Measurements from ENCODE around the gene WDPCP.

DNA sequence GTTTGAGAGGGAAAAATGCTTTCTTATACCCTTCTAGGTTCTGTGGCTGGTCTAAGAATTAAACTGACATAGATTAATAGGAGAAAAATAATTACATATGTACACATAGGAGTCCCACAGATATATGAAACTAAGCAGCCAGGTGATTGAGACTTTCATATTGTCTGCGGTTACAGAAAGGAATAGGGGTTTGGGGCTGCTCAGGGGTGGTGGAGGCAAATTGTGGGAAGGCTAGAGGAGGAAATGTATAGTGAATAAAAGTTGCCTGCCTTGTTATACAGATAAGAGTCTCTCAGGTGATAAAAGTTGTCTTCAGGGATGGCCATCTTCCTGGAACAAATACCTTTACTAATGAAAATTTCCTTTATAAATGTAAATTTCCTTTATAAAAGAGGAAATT is 29.1 kb upstream of the WDPCP start:
- TF ChIP-seq, protein P1, sequence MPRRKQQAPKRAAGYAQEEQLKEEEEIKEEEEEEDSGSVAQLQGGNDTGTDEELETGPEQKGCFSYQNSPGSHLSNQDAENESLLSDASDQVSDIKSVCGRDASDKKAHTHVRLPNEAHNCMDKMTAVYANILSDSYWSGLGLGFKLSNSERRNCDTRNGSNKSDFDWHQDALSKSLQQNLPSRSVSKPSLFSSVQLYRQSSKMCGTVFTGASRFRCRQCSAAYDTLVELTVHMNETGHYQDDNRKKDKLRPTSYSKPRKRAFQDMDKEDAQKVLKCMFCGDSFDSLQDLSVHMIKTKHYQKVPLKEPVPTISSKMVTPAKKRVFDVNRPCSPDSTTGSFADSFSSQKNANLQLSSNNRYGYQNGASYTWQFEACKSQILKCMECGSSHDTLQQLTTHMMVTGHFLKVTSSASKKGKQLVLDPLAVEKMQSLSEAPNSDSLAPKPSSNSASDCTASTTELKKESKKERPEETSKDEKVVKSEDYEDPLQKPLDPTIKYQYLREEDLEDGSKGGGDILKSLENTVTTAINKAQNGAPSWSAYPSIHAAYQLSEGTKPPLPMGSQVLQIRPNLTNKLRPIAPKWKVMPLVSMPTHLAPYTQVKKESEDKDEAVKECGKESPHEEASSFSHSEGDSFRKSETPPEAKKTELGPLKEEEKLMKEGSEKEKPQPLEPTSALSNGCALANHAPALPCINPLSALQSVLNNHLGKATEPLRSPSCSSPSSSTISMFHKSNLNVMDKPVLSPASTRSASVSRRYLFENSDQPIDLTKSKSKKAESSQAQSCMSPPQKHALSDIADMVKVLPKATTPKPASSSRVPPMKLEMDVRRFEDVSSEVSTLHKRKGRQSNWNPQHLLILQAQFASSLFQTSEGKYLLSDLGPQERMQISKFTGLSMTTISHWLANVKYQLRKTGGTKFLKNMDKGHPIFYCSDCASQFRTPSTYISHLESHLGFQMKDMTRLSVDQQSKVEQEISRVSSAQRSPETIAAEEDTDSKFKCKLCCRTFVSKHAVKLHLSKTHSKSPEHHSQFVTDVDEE (CRISPR knock-in tag; IDR thresholded peaks at IDR 0.05): no peak
- TF ChIP-seq, protein P2, sequence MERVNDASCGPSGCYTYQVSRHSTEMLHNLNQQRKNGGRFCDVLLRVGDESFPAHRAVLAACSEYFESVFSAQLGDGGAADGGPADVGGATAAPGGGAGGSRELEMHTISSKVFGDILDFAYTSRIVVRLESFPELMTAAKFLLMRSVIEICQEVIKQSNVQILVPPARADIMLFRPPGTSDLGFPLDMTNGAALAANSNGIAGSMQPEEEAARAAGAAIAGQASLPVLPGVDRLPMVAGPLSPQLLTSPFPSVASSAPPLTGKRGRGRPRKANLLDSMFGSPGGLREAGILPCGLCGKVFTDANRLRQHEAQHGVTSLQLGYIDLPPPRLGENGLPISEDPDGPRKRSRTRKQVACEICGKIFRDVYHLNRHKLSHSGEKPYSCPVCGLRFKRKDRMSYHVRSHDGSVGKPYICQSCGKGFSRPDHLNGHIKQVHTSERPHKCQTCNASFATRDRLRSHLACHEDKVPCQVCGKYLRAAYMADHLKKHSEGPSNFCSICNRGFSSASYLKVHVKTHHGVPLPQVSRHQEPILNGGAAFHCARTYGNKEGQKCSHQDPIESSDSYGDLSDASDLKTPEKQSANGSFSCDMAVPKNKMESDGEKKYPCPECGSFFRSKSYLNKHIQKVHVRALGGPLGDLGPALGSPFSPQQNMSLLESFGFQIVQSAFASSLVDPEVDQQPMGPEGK (CRISPR knock-in tag; IDR thresholded peaks at IDR 0.05; ENCODE audit: borderline replicate concordance): no peak
- no peak for TF ChIP-seq TCF4 (CRISPR knock-in tag; IDR thresholded peaks at IDR 0.05; ENCODE audit: borderline replicate concordance)
- TF ChIP-seq ZFP30 (CRISPR knock-in tag; IDR thresholded peaks at IDR 0.05): no peak
- TF ChIP-seq ESRRG (CRISPR knock-in tag; IDR thresholded peaks at IDR 0.05): no peak
- no peak for TF ChIP-seq ZNF565 (CRISPR knock-in tag; conservative IDR thresholded peaks at IDR 0.05; ENCODE audit: low read depth)
- TF ChIP-seq PPARA (CRISPR knock-in tag; IDR thresholded peaks at IDR 0.05; ENCODE audit: borderline replicate concordance): no peak
- no peak for TF ChIP-seq CSDC2 (CRISPR knock-in tag; IDR thresholded peaks at IDR 0.05)
- TF ChIP-seq ZNF70 (CRISPR knock-in tag; IDR thresholded peaks at IDR 0.05): no peak
- TF ChIP-seq RARB (CRISPR knock-in tag; IDR thresholded peaks at IDR 0.05): no peak
- no peak for TF ChIP-seq SNAI2 (CRISPR knock-in tag; IDR thresholded peaks at IDR 0.05)
- TF ChIP-seq, protein P3, sequence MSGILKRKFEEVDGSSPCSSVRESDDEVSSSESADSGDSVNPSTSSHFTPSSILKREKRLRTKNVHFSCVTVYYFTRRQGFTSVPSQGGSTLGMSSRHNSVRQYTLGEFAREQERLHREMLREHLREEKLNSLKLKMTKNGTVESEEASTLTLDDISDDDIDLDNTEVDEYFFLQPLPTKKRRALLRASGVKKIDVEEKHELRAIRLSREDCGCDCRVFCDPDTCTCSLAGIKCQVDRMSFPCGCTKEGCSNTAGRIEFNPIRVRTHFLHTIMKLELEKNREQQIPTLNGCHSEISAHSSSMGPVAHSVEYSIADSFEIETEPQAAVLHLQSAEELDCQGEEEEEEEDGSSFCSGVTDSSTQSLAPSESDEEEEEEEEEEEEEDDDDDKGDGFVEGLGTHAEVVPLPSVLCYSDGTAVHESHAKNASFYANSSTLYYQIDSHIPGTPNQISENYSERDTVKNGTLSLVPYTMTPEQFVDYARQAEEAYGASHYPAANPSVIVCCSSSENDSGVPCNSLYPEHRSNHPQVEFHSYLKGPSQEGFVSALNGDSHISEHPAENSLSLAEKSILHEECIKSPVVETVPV (CRISPR knock-in tag; IDR thresholded peaks at IDR 0.05): no peak
- TF ChIP-seq ZNF8 (CRISPR knock-in tag; IDR thresholded peaks at IDR 0.05): no peak
- TF ChIP-seq ZFP3 (CRISPR knock-in tag; IDR thresholded peaks at IDR 0.05): no peak
